Islet of Langerhans (tissue), 1 donor: ENCODE data around the gene IFT81.

Source experiments
- FAIRE-seq: peaks from one replicate; lab custom pipeline; 2011; peaks lifted over from hg19 to GRCh38; lab: Jason Lieb, UNC

Gene IFT81

GRCh38 chr12:110159671-110160245 is 35.6 kb downstream of the IFT81 start:
- FAIRE-seq: no peak

GRCh38 chr12:110165540-110166159 is 41.5 kb downstream of the IFT81 start:
- no peak for FAIRE-seq

GRCh38 chr12:110168732-110169455 is 44.7 kb downstream of the IFT81 start:
- FAIRE-seq: no peak

- FAIRE-seq: no peak
These were observed 46.5 kb downstream of the IFT81 start for GRCh38 chr12:110170535-110171185.

GRCh38 chr12:110171186-110171538 is 47.0 kb downstream of the IFT81 start:
- FAIRE-seq: no peak

- FAIRE-seq: no peak
These were observed 47.5 kb downstream of the IFT81 start for GRCh38 chr12:110171636-110172035.

- no peak for FAIRE-seq
These were observed 50.3 kb downstream of the IFT81 start for GRCh38 chr12:110174373-110174996.

- no peak for FAIRE-seq
These were observed 51.0 kb downstream of the IFT81 start for GRCh38 chr12:110175201-110175600.

- FAIRE-seq: peak; percentile 36
These were observed 52.6 kb downstream of the IFT81 start for GRCh38 chr12:110176745-110177144.

GRCh38 chr12:110179291-110179690 is 55.1 kb downstream of the IFT81 start:
- no peak for FAIRE-seq

GRCh38 chr12:110180591-110181005 is 56.4 kb downstream of the IFT81 start:
- peak; percentile 70 for FAIRE-seq

- no peak for FAIRE-seq
These were observed 58.1 kb downstream of the IFT81 start for GRCh38 chr12:110182281-110182680.

- FAIRE-seq: no peak
These were observed 59.2 kb downstream of the IFT81 start for GRCh38 chr12:110183386-110183785.

GRCh38 chr12:110185626-110186025 is 61.5 kb downstream of the IFT81 start:
- no peak for FAIRE-seq

- no peak for FAIRE-seq
These were observed 61.9 kb downstream of the IFT81 start for GRCh38 chr12:110186059-110186458.

GRCh38 chr12:110193196-110193595 is 69.0 kb downstream of the IFT81 start:
- no peak for FAIRE-seq

- FAIRE-seq: no peak
These were observed 72.8 kb downstream of the IFT81 start for GRCh38 chr12:110197003-110197402.

GRCh38 chr12:110198386-110198785 is 74.2 kb downstream of the IFT81 start:
- FAIRE-seq: no peak

- FAIRE-seq: no peak
These were observed 75.4 kb downstream of the IFT81 start for GRCh38 chr12:110199339-110200123.

GRCh38 chr12:110200124-110200417 is 75.9 kb downstream of the IFT81 start:
- no peak for FAIRE-seq

- FAIRE-seq: no peak
These were observed 77.8 kb downstream of the IFT81 start for GRCh38 chr12:110201995-110202394.

- FAIRE-seq: no peak
These were observed 79.4 kb downstream of the IFT81 start for GRCh38 chr12:110203546-110203945.
